Measurements from ENCODE around the gene PRAC1.

PRAC1 gene

GRCh38 chr17:48752399-48753288 is 30.3 kb upstream of the PRAC1 start:
- TF ChIP-seq CTCF (conservative IDR thresholded peaks at IDR 0.05; ENCODE audit: control insufficient read depth, insufficient read depth, low read depth, low read length), result no peak
- DNase-seq (ENCODE audit: low read depth), result no peak
- no peak overlapping the region for H3K4me3 ChIP-seq (ENCODE audit: control insufficient read depth, low read depth, low read length)

- H3K4me3 ChIP-seq (ENCODE audit: control insufficient read depth, low read depth, low read length), result no peak overlapping the region
- no peak for TF ChIP-seq CTCF (conservative IDR thresholded peaks at IDR 0.05; ENCODE audit: control insufficient read depth, insufficient read depth, low read depth, low read length)
- no peak for DNase-seq (ENCODE audit: low read depth)
Measured at GRCh38 chr17:48751733-48752398, 29.5 kb upstream of the PRAC1 start.

GRCh38 chr17:48751172-48751571 is 28.9 kb upstream of the PRAC1 start:
- TF ChIP-seq CTCF (conservative IDR thresholded peaks at IDR 0.05; ENCODE audit: control insufficient read depth, insufficient read depth, low read depth, low read length), result no peak
- no peak overlapping the region for H3K4me3 ChIP-seq (ENCODE audit: control insufficient read depth, low read depth, low read length)
- no peak for DNase-seq (ENCODE audit: low read depth)

- DNase-seq (ENCODE audit: low read depth), result no peak
- TF ChIP-seq CTCF (conservative IDR thresholded peaks at IDR 0.05; ENCODE audit: control insufficient read depth, insufficient read depth, low read depth, low read length), result no peak
Measured at GRCh38 chr17:48749621-48750553, 27.6 kb upstream of the PRAC1 start.

GRCh38 chr17:48748718-48749566 is 26.6 kb upstream of the PRAC1 start:
- DNase-seq (ENCODE audit: low read depth), result no peak
- no peak overlapping the region for H3K4me3 ChIP-seq (ENCODE audit: control insufficient read depth, low read depth, low read length)
- no peak for TF ChIP-seq CTCF (conservative IDR thresholded peaks at IDR 0.05; ENCODE audit: control insufficient read depth, insufficient read depth, low read depth, low read length)

More at GRCh38 chr17:48749621-48750553, 27.6 kb upstream of the PRAC1 start:
- no peak overlapping the region for H3K4me3 ChIP-seq (ENCODE audit: control insufficient read depth, low read depth, low read length)
